ENCODE results near the gene POLH.

The POLH gene

GRCh38 chr6:43606019-43606418, 30.0 kb downstream of the POLH start:
- no peak for DNase-seq (ENCODE audit: low read depth)

GRCh38 chr6:43608310-43608763, 32.4 kb downstream of the POLH start:
- DNase-seq (ENCODE audit: low read depth), result peak; percentile 14

DNA sequence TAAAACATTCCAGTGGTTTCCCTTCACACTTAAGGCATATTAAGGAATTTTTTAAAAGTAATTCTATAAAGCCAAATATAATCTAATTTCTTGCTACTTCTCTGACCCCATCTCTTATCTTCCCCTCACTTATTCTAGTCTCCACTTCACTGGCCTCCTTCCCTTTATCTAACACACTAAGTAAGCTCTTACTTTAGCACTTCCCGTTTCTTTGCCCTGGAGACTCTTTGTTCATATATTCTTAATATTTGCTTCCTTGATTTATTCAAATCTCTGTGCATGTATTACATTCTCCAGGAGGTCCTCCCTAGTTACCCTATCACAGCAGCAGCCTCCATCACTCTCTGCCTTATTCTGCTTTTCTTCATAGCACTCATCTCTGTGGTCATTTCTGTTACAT, 32.8 kb downstream of the POLH start:
- DNase-seq (ENCODE audit: low read depth), result no peak

DNA sequence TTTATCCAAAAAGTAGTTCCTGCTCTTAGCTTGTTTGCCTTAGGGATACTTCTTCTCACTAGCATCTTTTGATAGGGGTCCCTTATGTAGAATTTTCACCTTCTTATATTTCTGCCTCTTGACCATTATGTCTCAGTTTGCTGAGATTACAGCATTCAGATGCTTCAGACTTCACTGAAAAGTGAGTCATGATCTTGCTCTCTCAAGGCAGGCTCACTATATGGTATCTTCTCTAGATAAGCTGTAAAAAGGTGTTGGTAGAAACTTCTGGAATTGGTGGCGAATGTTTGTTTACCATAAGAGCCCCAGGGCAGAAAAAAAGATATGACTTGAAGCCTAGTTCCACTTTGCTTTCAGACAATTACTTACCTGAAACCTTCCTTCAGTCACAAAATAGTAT, 33.4 kb downstream of the POLH start:
- DNase-seq (ENCODE audit: low read depth), result no peak

- DNase-seq (ENCODE audit: low read depth), result no peak
Measured at GRCh38 chr6:43610431-43610830, 34.4 kb downstream of the POLH start.

DNA sequence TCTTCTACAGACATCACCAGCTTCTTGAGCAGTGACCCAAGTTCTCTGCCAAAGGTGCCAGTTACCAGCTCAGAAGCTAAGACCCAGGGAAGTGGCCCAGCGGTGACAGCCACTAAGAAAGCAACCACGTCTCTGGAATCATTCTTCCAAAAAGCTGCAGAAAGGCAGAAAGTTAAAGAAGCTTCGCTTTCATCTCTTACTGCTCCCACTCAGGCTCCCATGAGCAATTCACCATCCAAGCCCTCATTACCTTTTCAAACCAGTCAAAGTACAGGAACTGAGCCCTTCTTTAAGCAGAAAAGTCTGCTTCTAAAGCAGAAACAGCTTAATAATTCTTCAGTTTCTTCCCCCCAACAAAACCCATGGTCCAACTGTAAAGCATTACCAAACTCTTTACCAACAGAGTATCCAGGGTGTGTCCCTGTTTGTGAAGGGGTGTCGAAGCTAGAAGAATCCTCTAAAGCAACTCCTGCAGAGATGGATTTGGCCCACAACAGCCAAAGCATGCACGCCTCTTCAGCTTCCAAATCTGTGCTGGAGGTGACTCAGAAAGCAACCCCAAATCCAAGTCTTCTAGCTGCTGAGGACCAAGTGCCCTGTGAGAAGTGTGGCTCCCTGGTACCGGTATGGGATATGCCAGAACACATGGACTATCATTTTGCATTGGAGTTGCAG, 37.9 kb downstream of the POLH start:
- no peak for DNase-seq (ENCODE audit: low read depth)

DNA sequence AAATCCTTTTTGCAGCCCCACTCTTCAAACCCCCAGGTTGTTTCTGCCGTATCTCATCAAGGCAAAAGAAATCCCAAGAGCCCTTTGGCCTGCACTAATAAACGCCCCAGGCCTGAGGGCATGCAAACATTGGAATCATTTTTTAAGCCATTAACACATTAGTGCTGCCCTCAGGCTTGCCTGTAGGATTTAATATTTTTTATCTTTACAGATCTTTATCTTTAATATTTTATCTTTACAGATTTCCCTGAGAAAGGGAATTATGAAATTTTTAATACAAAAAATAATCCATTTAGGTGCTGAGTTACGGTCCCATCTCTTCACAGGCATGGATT, 38.4 kb downstream of the POLH start:
- DNase-seq (ENCODE audit: low read depth), result no peak

DNA sequence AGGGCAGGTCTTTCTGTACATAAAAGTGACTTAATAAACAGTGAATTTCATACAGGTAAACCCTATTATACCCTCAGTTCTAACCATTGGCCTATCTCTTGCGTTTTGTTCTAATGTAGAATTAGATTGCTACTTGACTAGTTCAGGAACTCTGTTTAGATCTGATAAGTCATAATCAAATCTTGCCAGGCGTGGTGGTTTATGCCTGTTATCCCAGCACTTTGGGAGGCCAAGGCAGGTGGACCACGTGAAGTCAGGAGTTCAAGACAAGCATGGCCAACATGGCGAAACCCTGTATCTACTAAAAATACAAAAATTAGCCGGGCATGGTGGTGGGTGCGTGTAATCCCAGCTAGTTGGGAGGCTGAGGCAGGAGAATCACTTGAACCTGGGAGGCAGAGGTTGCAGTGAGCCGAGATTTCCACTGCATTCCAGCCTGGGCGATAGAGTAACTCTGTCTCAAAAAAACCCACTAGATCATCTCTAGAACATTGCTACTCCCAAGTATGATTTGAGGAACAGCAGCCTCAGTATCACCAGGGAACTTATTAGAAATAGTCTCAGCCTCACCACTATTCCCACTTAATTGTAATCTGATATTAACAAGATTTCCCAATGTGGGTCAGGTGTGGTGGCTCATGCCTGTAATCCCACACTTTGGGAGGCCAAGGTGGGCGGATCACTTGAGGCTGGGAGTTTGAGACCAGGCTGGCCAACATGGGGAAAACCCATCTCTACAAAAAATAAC, 40.9 kb downstream of the POLH start:
- no peak for DNase-seq (ENCODE audit: low read depth)

- no peak for DNase-seq (ENCODE audit: low read depth)
Measured at GRCh38 chr6:43621078-43621835, 45.3 kb downstream of the POLH start.

GRCh38 chr6:43621836-43622180, 45.8 kb downstream of the POLH start:
- DNase-seq (ENCODE audit: low read depth), result no peak

DNA sequence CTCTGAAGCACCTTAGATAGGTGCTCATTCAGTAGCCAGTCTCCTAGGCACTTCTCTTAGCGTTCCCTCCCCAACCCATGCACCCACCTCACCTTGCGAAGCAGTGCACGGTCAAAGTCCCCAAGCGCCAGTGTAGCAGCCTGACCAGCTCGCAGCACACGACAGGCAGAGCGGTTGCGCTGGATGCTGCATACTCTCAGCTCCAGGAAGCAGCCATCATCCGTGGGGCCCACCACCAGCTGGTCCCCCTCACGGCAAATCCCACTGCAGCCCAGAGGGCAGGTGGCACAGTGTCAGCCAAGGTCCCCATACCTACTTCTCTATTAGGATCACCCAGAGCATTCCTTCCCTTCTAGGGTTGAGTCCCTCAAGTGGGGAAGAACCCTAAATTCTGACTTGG, 46.6 kb downstream of the POLH start:
- no peak for DNase-seq (ENCODE audit: low read depth)

DNA sequence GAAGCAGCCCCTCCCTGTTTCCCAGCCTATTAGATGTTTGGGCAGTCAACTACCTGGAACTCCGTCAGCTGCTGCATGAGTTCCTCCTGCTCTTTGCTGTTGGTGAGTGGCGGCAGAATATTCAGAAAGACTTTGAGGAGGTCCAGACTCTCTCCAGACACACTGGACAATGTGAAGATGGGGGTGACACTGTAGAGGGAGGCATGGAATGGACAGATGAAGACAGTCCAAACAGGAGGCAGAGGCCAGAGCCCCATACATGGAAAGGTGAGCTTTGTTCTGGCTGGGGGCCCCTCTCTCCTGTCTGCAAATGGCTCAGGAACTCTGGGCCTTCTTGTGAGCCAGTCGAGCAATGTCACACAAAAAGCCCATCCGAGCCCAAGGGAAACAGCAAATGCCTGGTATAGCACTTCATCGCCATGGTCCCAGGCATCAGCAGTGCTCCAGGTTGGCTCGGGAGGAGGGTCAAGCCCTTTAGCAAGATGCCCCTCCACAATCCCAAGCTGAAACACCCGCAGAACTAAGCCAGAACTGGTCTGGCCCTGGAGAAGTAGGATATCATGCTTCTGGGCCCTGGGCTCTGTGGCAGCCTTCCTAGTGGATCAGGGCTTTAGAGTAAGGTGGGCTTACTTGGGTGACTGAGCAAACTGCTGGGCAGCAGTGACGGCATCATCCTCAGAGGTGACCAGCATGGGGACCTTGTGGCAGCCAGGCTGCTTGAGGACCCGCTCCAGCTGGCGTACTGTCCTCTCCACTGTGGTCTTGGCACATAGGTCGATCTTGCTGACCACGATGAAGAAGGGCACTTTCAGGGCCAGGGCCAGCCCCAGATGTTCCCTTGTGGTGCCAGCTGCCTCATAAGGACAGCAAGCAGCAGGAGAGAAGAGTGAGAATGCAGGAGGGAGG, 48.1 kb downstream of the POLH start:
- no peak for DNase-seq (ENCODE audit: low read depth)

DNA sequence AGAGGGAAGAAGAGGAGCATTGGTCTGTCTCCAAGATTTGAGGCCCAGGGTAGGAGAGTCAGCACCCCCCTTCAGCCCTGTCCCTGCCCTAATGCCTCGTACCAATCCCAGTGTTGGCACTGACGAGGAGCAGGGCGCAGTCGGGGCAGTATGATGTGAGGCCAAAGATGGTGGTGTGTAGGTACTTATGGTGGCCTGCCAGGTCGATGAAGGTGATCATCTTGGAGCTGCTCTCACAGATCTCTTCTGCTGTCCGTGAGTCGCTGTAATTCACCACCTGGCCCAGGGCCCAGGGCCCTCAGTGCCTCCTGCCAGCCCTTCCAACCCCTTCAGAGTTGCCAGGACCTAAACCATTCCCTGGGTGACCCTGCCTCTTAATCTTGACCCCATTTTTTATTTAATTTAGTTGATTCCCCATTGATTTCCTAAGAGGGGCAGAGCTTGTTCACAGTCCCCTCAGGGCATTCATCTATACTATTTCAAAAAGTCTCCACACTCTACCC, 48.9 kb downstream of the POLH start:
- no peak for DNase-seq (ENCODE audit: low read depth)

DNA sequence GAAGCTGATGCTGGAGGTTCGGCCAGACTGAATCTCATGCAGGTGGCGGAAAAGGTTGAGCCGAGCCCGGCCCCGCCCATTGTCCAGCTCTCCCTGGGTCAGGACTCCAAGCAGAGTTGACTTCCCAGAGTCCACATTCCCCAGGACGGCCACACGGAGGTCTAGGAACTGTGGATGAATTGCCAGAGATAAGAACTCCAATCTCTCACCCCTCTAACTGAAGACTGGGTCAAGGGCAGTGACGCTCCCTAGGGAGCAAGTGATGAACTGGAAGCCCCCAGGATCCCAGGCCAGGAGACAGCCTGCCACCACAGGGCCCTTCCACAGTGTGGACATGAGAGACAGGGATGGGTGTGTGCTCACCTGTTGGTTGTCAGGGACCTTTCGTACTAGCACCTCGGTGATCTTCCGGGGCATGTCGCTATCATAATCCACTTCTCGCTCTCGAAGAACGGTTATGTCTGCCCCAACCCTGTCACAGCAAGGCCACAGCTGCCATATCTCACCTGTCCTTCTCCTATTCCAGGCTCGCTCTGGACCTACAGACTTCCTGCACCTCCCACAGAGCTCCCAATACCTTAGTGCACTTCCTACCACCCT, 49.5 kb downstream of the POLH start:
- no peak for DNase-seq (ENCODE audit: low read depth)

- no peak for DNase-seq (ENCODE audit: low read depth)
Measured at GRCh38 chr6:43627008-43627825, 51.2 kb downstream of the POLH start.

- peak; percentile 33 for DNase-seq (ENCODE audit: low read depth)
Measured at GRCh38 chr6:43628393-43629103, 52.6 kb downstream of the POLH start.

- DNase-seq (ENCODE audit: low read depth), result peak; percentile 94
Measured at GRCh38 chr6:43629104-43629504, 53.1 kb downstream of the POLH start, which contains the start of gene GTPBP2. TSS of gene GTPBP2 (minus strand) at chr6:43629264. CDS start at chr6:43629162, 102 bp downstream.

- peak; percentile 79 for DNase-seq (ENCODE audit: low read depth)
Measured at GRCh38 chr6:43629505-43630300, 53.7 kb downstream of the POLH start.

Data from activated T-cell treated with anti-CD3 and anti-CD28 coated beads for 24 hours (primary cell).